ENCODE data around the gene FAR2. TPM values are rescaled to one million over a fixed set of nuclear protein-coding genes. Genes with fewer than 3 reads are reported as not detected.

The FAR2 gene
- total RNA-seq, 1 donor from 2014 or later = 3.9 TPM

GRCh38 chr12:29216266-29216665 is 67.2 kb downstream of the FAR2 start:
- Histone ChIP-seq H3K4me3 (ENCODE audit: insufficient read depth, low read depth, low read length) (no peak overlapping the region), H3K4me1 (ENCODE audit: insufficient read depth, low read length) (no peaks in the 10 kb centered on the region), H3K79me2 (ENCODE audit: insufficient read depth, low read length) (no peaks in the 10 kb centered on the region), H2AFZ (ENCODE audit: low read depth, low read length) (no peak overlapping the region), H3K9ac (ENCODE audit: low read length) (no peak overlapping the region), H3K36me3 (ENCODE audit: insufficient read depth, low read length) (no peaks in the 10 kb centered on the region), H3K27me3 (ENCODE audit: insufficient read depth, low read length) (no peaks in the 10 kb centered on the region), H3K9me3 (ENCODE audit: insufficient read depth, low read depth, low read length) (no peaks in the 10 kb centered on the region), H3K4me2 (ENCODE audit: low read length) (no peak overlapping the region), H4K20me1 (ENCODE audit: insufficient read depth, low read length) (no peaks in the 10 kb centered on the region), H3K27ac (ENCODE audit: low read depth, low read length) (no peak overlapping the region)
- H3K27ac Mint-ChIP-seq (ENCODE audit: unreplicated experiment) = no peak overlapping the region
- no peaks in the 10 kb centered on the region for H3K4me1 Mint-ChIP-seq (ENCODE audit: low read depth, unreplicated experiment)
- H3K27me3 Mint-ChIP-seq (ENCODE audit: low read depth, unreplicated experiment) = no peaks in the 10 kb centered on the region
- no peak overlapping the region for H3K4me3 Mint-ChIP-seq (ENCODE audit: unreplicated experiment)
- no peaks in the 10 kb centered on the region for H3K9me3 Mint-ChIP-seq (ENCODE audit: unreplicated experiment)
- TF ChIP-seq CTCF (IDR thresholded peaks at IDR 0.05; ENCODE audit: insufficient read depth, low read depth, low read length) = no peak
- FAIRE-seq = no peak
- DNase-seq (ENCODE audit: low read depth) = no peak
- peaks cover 2% of the 10 kb centered on the region for H3K36me3 Mint-ChIP-seq (ENCODE audit: low read depth, unreplicated experiment)

- no peak overlapping the region for H3K27ac Mint-ChIP-seq (ENCODE audit: unreplicated experiment)
- H3K27me3 Mint-ChIP-seq (ENCODE audit: low read depth, unreplicated experiment) = no peaks in the 10 kb centered on the region
- Histone ChIP-seq H3K9me3 (ENCODE audit: insufficient read depth, low read depth, low read length) (no peaks in the 10 kb centered on the region), H3K27ac (ENCODE audit: low read depth, low read length) (no peak overlapping the region), H3K4me3 (ENCODE audit: insufficient read depth, low read depth, low read length) (no peak overlapping the region), H4K20me1 (ENCODE audit: insufficient read depth, low read length) (no peaks in the 10 kb centered on the region), H3K27me3 (ENCODE audit: insufficient read depth, low read length) (no peaks in the 10 kb centered on the region), H3K9ac (ENCODE audit: low read length) (no peak overlapping the region), H2AFZ (ENCODE audit: low read depth, low read length) (no peak overlapping the region), H3K79me2 (ENCODE audit: insufficient read depth, low read length) (no peaks in the 10 kb centered on the region), H3K4me1 (ENCODE audit: insufficient read depth, low read length) (no peaks in the 10 kb centered on the region), H3K4me2 (ENCODE audit: low read length) (peak overlapping the region; percentile 1), H3K36me3 (ENCODE audit: insufficient read depth, low read length) (no peaks in the 10 kb centered on the region)
- FAIRE-seq (no peak), DNase-seq (ENCODE audit: low read depth) (peak; percentile 15)
- H3K36me3 Mint-ChIP-seq (ENCODE audit: low read depth, unreplicated experiment) = peaks cover 2% of the 10 kb centered on the region
- H3K4me3 Mint-ChIP-seq (ENCODE audit: unreplicated experiment) = no peak overlapping the region
- H3K9me3 Mint-ChIP-seq (ENCODE audit: unreplicated experiment) = no peaks in the 10 kb centered on the region
- no peaks in the 10 kb centered on the region for H3K4me1 Mint-ChIP-seq (ENCODE audit: low read depth, unreplicated experiment)
- TF ChIP-seq EZH2 (IDR thresholded peaks at IDR 0.05; ENCODE audit: insufficient read depth, low read length) (no peak), CTCF (IDR thresholded peaks at IDR 0.05; ENCODE audit: insufficient read depth, low read depth, low read length) (no peak)
Measured at GRCh38 chr12:29216797-29217575, 67.9 kb downstream of the FAR2 start.

GRCh38 chr12:29220632-29221336 is 71.7 kb downstream of the FAR2 start:
- H3K79me2 ChIP-seq (ENCODE audit: insufficient read depth, low read length) = no peaks in the 10 kb centered on the region
- H3K27me3 ChIP-seq (ENCODE audit: insufficient read depth, low read length) = no peaks in the 10 kb centered on the region
- TF ChIP-seq EZH2 (IDR thresholded peaks at IDR 0.05; ENCODE audit: insufficient read depth, low read length) (no peak), CTCF (IDR thresholded peaks at IDR 0.05; ENCODE audit: insufficient read depth, low read depth, low read length) (no peak)
- no peak overlapping the region for H3K27ac Mint-ChIP-seq (ENCODE audit: unreplicated experiment)
- no peak overlapping the region for H3K4me2 ChIP-seq (ENCODE audit: low read length)
- FAIRE-seq (no peak), DNase-seq (ENCODE audit: low read depth) (no peak)
- peaks cover 9% of the 10 kb centered on the region for H3K4me1 ChIP-seq (ENCODE audit: insufficient read depth, low read length)
- H3K4me3 Mint-ChIP-seq (ENCODE audit: unreplicated experiment) = no peak overlapping the region
- H3K36me3 Mint-ChIP-seq (ENCODE audit: low read depth, unreplicated experiment) = peaks cover 2% of the 10 kb centered on the region
- no peaks in the 10 kb centered on the region for H4K20me1 ChIP-seq (ENCODE audit: insufficient read depth, low read length)
- no peaks in the 10 kb centered on the region for H3K27me3 Mint-ChIP-seq (ENCODE audit: low read depth, unreplicated experiment)
- H3K9ac ChIP-seq (ENCODE audit: low read length) = no peak overlapping the region
- H3K36me3 ChIP-seq (ENCODE audit: insufficient read depth, low read length) = no peaks in the 10 kb centered on the region
- no peak overlapping the region for H3K27ac ChIP-seq (ENCODE audit: low read depth, low read length)
- no peak overlapping the region for H3K4me3 ChIP-seq (ENCODE audit: insufficient read depth, low read depth, low read length)
- H3K9me3 ChIP-seq (ENCODE audit: insufficient read depth, low read depth, low read length) = no peaks in the 10 kb centered on the region
- H2AFZ ChIP-seq (ENCODE audit: low read depth, low read length) = no peak overlapping the region
- H3K9me3 Mint-ChIP-seq (ENCODE audit: unreplicated experiment) = no peaks in the 10 kb centered on the region
- H3K4me1 Mint-ChIP-seq (ENCODE audit: low read depth, unreplicated experiment) = peaks cover 9% of the 10 kb centered on the region
